Adipocyte (in vitro differentiated cells): ENCODE measurements around the gene COMMD1.
"Not testable (repeated sequence)": the region's sequence is repeated elsewhere in the genome, so short reads cannot be mapped to it uniquely, and the experiment has no call there.

Source experiments
- DNase-seq: peaks from one replicate; pipeline ENCODE4 v3.0.0-alpha.2; 2015; ENCODE audit warnings: low read depth
- H3K27me3 ChIP-seq: replicated peaks from 2 replicates; pipeline ENCODE4 v1.7.0; 2013; ENCODE audit warnings: mild to moderate bottlenecking, low read length, moderate library complexity; ENCODE audit not compliant: control insufficient read depth, insufficient read depth
- H3K36me3 ChIP-seq: 2 replicates; pipeline ENCODE4 v1.7.0; 2013; ENCODE audit warnings: low read length, mild to moderate bottlenecking, moderate library complexity; ENCODE audit not compliant: control insufficient read depth, insufficient read depth, severe bottlenecking
- H3K4me1 ChIP-seq: 2 replicates; pipeline ENCODE4 v1.7.0; 2013; ENCODE audit warnings: mild to moderate bottlenecking, low read length, moderate library complexity; ENCODE audit not compliant: control insufficient read depth, insufficient read depth
- H3K4me3 ChIP-seq: 2 replicates; pipeline ENCODE4 v1.7.0; 2013; ENCODE audit warnings: mild to moderate bottlenecking, low read length, moderate library complexity
- H3K9ac ChIP-seq: 2 replicates; pipeline ENCODE4 v1.7.0; 2013; ENCODE audit warnings: mild to moderate bottlenecking, low read length, moderate library complexity
- H3K9me3 ChIP-seq: 2 replicates; pipeline ENCODE4 v1.7.0; 2013; ENCODE audit warnings: mild to moderate bottlenecking, low read length, moderate library complexity; ENCODE audit not compliant: control insufficient read depth

Gene COMMD1

GRCh38 chr2:61905372-61906185 lies at the start of gene COMMD1:
TSS of gene COMMD1 (plus strand) at chr2:61905674. CDS start at chr2:61905679, 5 bp downstream.
- H3K27me3 ChIP-seq: no peaks in the 10 kb centered on the region

GRCh38 chr2:61857224-61857623 lies 48.2 kb upstream of the COMMD1 start:
- H3K4me1 ChIP-seq: peaks cover 12% of the 10 kb centered on the region
- no peak for DNase-seq
- H3K27me3 ChIP-seq: no peaks in the 10 kb centered on the region
- no peak overlapping the region for H3K4me3 ChIP-seq
- no peaks in the 10 kb centered on the region for H3K36me3 ChIP-seq
- H3K9me3 ChIP-seq: no peaks in the 10 kb centered on the region
- H3K9ac ChIP-seq: no peak overlapping the region

More at GRCh38 chr2:61905372-61906185, at the start of gene COMMD1:
- DNase-seq: peak; percentile 90
- Histone ChIP-seq H3K9me3 (no peaks in the 10 kb centered on the region), H3K4me1 (peaks cover 11% of the 10 kb centered on the region), H3K4me3 (peak within 1 kb of the TSS; percentile 98), H3K9ac (peak within 1 kb of the TSS; percentile 97), H3K36me3 (no peaks in the 10 kb centered on the region)

GRCh38 chr2:61862085-61862484 lies 43.4 kb upstream of the COMMD1 start:
- H3K9me3 ChIP-seq: no peaks in the 10 kb centered on the region
- no peaks in the 10 kb centered on the region for H3K27me3 ChIP-seq
- H3K4me1 ChIP-seq: no peaks in the 10 kb centered on the region
- no peak overlapping the region for H3K4me3 ChIP-seq
- no peak for DNase-seq
- H3K36me3 ChIP-seq: peaks cover 31% of the 10 kb centered on the region
- no peak overlapping the region for H3K9ac ChIP-seq

GRCh38 chr2:61866482-61867089 lies 38.9 kb upstream of the COMMD1 start:
- peaks cover 69% of the 10 kb centered on the region for H3K36me3 ChIP-seq
- not testable (repeated sequence) for H3K27me3 ChIP-seq, H3K9me3 ChIP-seq, H3K9ac ChIP-seq, H3K4me3 ChIP-seq, DNase-seq, H3K4me1 ChIP-seq

- H3K4me3 ChIP-seq: no peak overlapping the region
- DNase-seq: no peak
- no peak overlapping the region for H3K9ac ChIP-seq
- H3K4me1 ChIP-seq: no peaks in the 10 kb centered on the region
- peaks cover 99% of the 10 kb centered on the region for H3K36me3 ChIP-seq
- H3K9me3 ChIP-seq: no peaks in the 10 kb centered on the region
- H3K27me3 ChIP-seq: no peaks in the 10 kb centered on the region
Measured at GRCh38 chr2:61876400-61876799, 29.1 kb upstream of the COMMD1 start.

GRCh38 chr2:61877571-61878245 lies 27.8 kb upstream of the COMMD1 start:
- Histone ChIP-seq H3K9ac (no peak overlapping the region), H3K36me3 (peaks cover 99% of the 10 kb centered on the region), H3K4me1 (no peaks in the 10 kb centered on the region), H3K9me3 (no peaks in the 10 kb centered on the region), H3K27me3 (no peaks in the 10 kb centered on the region), H3K4me3 (no peak overlapping the region)
- no peak for DNase-seq

- Histone ChIP-seq H3K4me1 (no peaks in the 10 kb centered on the region), H3K9ac (no peak overlapping the region), H3K36me3 (peaks cover 99% of the 10 kb centered on the region), H3K27me3 (no peaks in the 10 kb centered on the region), H3K4me3 (no peak overlapping the region), H3K9me3 (no peaks in the 10 kb centered on the region)
- no peak for DNase-seq
Measured at GRCh38 chr2:61878761-61879160, 26.7 kb upstream of the COMMD1 start.

- H3K36me3 ChIP-seq: peaks cover 97% of the 10 kb centered on the region
- not testable (repeated sequence) for H3K9ac ChIP-seq
Measured at GRCh38 chr2:61879351-61879750, 26.1 kb upstream of the COMMD1 start.

GRCh38 chr2:61882850-61883249 lies 22.6 kb upstream of the COMMD1 start:
- H3K4me1 ChIP-seq: peaks cover 16% of the 10 kb centered on the region
- no peaks in the 10 kb centered on the region for H3K27me3 ChIP-seq
- H3K9me3 ChIP-seq: no peaks in the 10 kb centered on the region
- DNase-seq: no peak
- H3K36me3 ChIP-seq: peaks cover 67% of the 10 kb centered on the region
- H3K4me3 ChIP-seq: no peak overlapping the region
- no peak overlapping the region for H3K9ac ChIP-seq

More at GRCh38 chr2:61879351-61879750, 26.1 kb upstream of the COMMD1 start:
- H3K9me3 ChIP-seq, H3K4me3 ChIP-seq, DNase-seq, H3K27me3 ChIP-seq, H3K4me1 ChIP-seq: not testable (repeated sequence)

- Histone ChIP-seq H3K9me3 (no peaks in the 10 kb centered on the region), H3K9ac (no peak overlapping the region), H3K4me1 (peaks cover 20% of the 10 kb centered on the region), H3K27me3 (no peaks in the 10 kb centered on the region), H3K36me3 (peaks cover 35% of the 10 kb centered on the region), H3K4me3 (peak overlapping the region; percentile 96)
- no peak for DNase-seq
Measured at GRCh38 chr2:61885896-61886603, 19.4 kb upstream of the COMMD1 start.
